GM12892 (cell line): ENCODE measurements around the gene PDE6A.
A peak's percentile ranks its signal among the peaks of the same experiment; 100 is the strongest.

Source experiments
- DNase-seq: peaks from one replicate; pipeline ENCODE4 v3.0.0; 2011; ENCODE audit not compliant: insufficient read length
- FAIRE-seq: peaks from 2 replicates; lab custom pipeline; 2011; peaks lifted over from hg19 to GRCh38; lab: Jason Lieb, UNC
- POLR2A ChIP-seq: IDR thresholded peaks from 2 replicates; pipeline ENCODE4 v1.6.1; 2011; ENCODE audit warnings: low read depth, low read length, control low read depth
- POLR2AphosphoS5 ChIP-seq: IDR thresholded peaks from 2 replicates; pipeline ENCODE4 v1.6.1; 2011; ENCODE audit warnings: low read depth, low read length, control low read depth
- TAF1 ChIP-seq: IDR thresholded peaks from 2 replicates; pipeline ENCODE4 v1.6.1; 2011; ENCODE audit warnings: low read depth, mild to moderate bottlenecking, control low read depth, low read length, borderline replicate concordance

Gene PDE6A

GRCh38 chr5:149942199-149942598 is 2.4 kb downstream of the PDE6A start:
- FAIRE-seq (no peak), DNase-seq (no peak)

GRCh38 chr5:149941795-149942194 is 2.8 kb downstream of the PDE6A start:
- TF ChIP-seq POLR2A, result no peak
- TF ChIP-seq POLR2AphosphoS5, result no peak
- no peak for TF ChIP-seq TAF1
- FAIRE-seq (no peak), DNase-seq (no peak)

More at GRCh38 chr5:149942199-149942598, 2.4 kb downstream of the PDE6A start:
- TF ChIP-seq POLR2A, result no peak
- no peak for TF ChIP-seq POLR2AphosphoS5
- no peak for TF ChIP-seq TAF1

- TF ChIP-seq POLR2A, result no peak
- TF ChIP-seq TAF1, result no peak
- TF ChIP-seq POLR2AphosphoS5, result no peak
- no peak for FAIRE-seq
These were observed 3.5 kb downstream of the PDE6A start for GRCh38 chr5:149940941-149941644.

GRCh38 chr5:149940077-149940574 is 4.5 kb downstream of the PDE6A start:
- FAIRE-seq, result peak; percentile 36
- DNase-seq, result no peak
- TF ChIP-seq POLR2A (no peak), POLR2AphosphoS5 (no peak), TAF1 (no peak)

More at GRCh38 chr5:149940941-149941644, 3.5 kb downstream of the PDE6A start:
- no peak for DNase-seq

GRCh38 chr5:149939546-149939945 is 5.0 kb downstream of the PDE6A start:
- TF ChIP-seq POLR2AphosphoS5, result no peak
- TF ChIP-seq TAF1, result no peak
- no peak for TF ChIP-seq POLR2A
- DNase-seq (no peak), FAIRE-seq (no peak)

GRCh38 chr5:149938791-149939358 is 5.7 kb downstream of the PDE6A start:
- TF ChIP-seq POLR2AphosphoS5 (no peak), POLR2A (no peak), TAF1 (no peak)
- DNase-seq (no peak), FAIRE-seq (no peak)

GRCh38 chr5:149938279-149938678 is 6.3 kb downstream of the PDE6A start:
- TF ChIP-seq POLR2AphosphoS5 (no peak), TAF1 (no peak), POLR2A (no peak)
- no peak for DNase-seq
- no peak for FAIRE-seq

- DNase-seq, result no peak
- FAIRE-seq, result no peak
- TF ChIP-seq POLR2A (no peak), TAF1 (no peak), POLR2AphosphoS5 (no peak)
These were observed 7.0 kb downstream of the PDE6A start for GRCh38 chr5:149937610-149938009.

- FAIRE-seq, result no peak
These were observed 7.9 kb downstream of the PDE6A start for GRCh38 chr5:149936700-149937091.

GRCh38 chr5:149936044-149936699 is 8.4 kb downstream of the PDE6A start:
- TF ChIP-seq POLR2A, result no peak
- TF ChIP-seq POLR2AphosphoS5, result no peak
- TF ChIP-seq TAF1, result no peak
- FAIRE-seq (no peak), DNase-seq (no peak)

More at GRCh38 chr5:149936700-149937091, 7.9 kb downstream of the PDE6A start:
- DNase-seq, result no peak
- no peak for TF ChIP-seq POLR2A
- TF ChIP-seq TAF1, result no peak
- TF ChIP-seq POLR2AphosphoS5, result no peak

GRCh38 chr5:149935431-149935901 is 9.1 kb downstream of the PDE6A start:
- TF ChIP-seq POLR2AphosphoS5 (no peak), POLR2A (no peak), TAF1 (no peak)
- DNase-seq, result no peak
- FAIRE-seq, result no peak
